OCI-LY7 (cell line): ENCODE results near the gene LINC00632. TPM values are rescaled to one million over a fixed set of nuclear protein-coding genes. Genes with fewer than 3 reads are reported as not detected.

ENCODE experiments used
- BruUV-seq: library from RNA; stranded (reverse); fragments of 400-500 nt; replicated peaks from 2 replicates; lab custom pipeline; 2021; lab: Mats Ljungman, UMichigan
- CTCF ChIA-PET: fragments of 300-600 bp; sonication (Branson Sonifier 250); formaldehyde crosslinking; loops from one replicate; lab custom pipeline; 2022; ENCODE audit warnings: antibody characterized with exemption; ENCODE audit not compliant: unreplicated experiment; lab: Charles Lee
- POLR2A ChIA-PET: fragments of 300-600 bp; sonication (Branson Sonifier 250); formaldehyde crosslinking; loops from one replicate; lab custom pipeline; 2022; ENCODE audit warnings: antibody characterized with exemption; lab: Charles Lee
- DNase-seq: peaks from one replicate; pipeline ENCODE4 v3.0.0-alpha.2; 2015; ENCODE audit warnings: low spot score
- H2AFZ ChIP-seq: fragments of 200-600 bp; sonication (generic), shearing (Covaris generic); 2 replicates; pipeline ENCODE4 v1.6.1; 2014; ENCODE audit warnings: mild to moderate bottlenecking, antibody characterized with exemption, low read length, moderate library complexity
- H3K27ac ChIP-seq: fragments of 200-600 bp; sonication (generic); 2 replicates; pipeline ENCODE4 v1.5.1; 2014; ENCODE audit warnings: mixed run types, low read depth, mild to moderate bottlenecking, moderate library complexity, low read length, inconsistent platforms; ENCODE audit not compliant: poor library complexity, severe bottlenecking
- H3K36me3 ChIP-seq: fragments of 200-600 bp; sonication (generic); 2 replicates; pipeline ENCODE4 v1.6.1; 2014; ENCODE audit warnings: mild to moderate bottlenecking, antibody characterized with exemption, low read length, moderate library complexity, mixed read lengths; ENCODE audit not compliant: insufficient read depth
- H3K4me1 ChIP-seq: fragments of 200-600 bp; sonication (generic); 2 replicates; pipeline ENCODE4 v1.5.1; 2014; ENCODE audit warnings: mild to moderate bottlenecking, low read length; ENCODE audit not compliant: insufficient read depth, poor library complexity, severe bottlenecking
- H3K4me2 ChIP-seq: fragments of 200-600 bp; sonication (generic); 2 replicates; pipeline ENCODE4 v1.6.1; 2014; ENCODE audit warnings: mild to moderate bottlenecking, low read length
- H3K4me3 ChIP-seq: fragments of 200-600 bp; sonication (generic); 2 replicates; pipeline ENCODE4 v1.5.1; 2014; ENCODE audit warnings: mild to moderate bottlenecking, low read depth, low read length; ENCODE audit not compliant: poor library complexity, severe bottlenecking
- H3K79me2 ChIP-seq: fragments of 200-600 bp; sonication (generic); 2 replicates; pipeline ENCODE4 v1.6.1; 2016; ENCODE audit warnings: low read depth, mild to moderate bottlenecking, low read length, moderate library complexity, mixed read lengths; ENCODE audit not compliant: insufficient read depth
- H3K9me2 ChIP-seq: fragments of 200-600 bp; sonication (generic); 2 replicates; pipeline ENCODE4 v1.6.1; 2016; ENCODE audit warnings: mild to moderate bottlenecking, low read length, mixed read lengths; ENCODE audit not compliant: insufficient read depth
- H3K9me3 ChIP-seq: fragments of 200-600 bp; sonication (generic); 2 replicates; pipeline ENCODE4 v1.6.1; 2014; ENCODE audit warnings: mild to moderate bottlenecking, mixed run types, low read length, mixed read lengths
- H4K20me1 ChIP-seq: fragments of 200-600 bp; sonication (generic); 2 replicates; pipeline ENCODE4 v1.6.1; 2014; ENCODE audit warnings: mild to moderate bottlenecking, antibody characterized with exemption, low read length, moderate library complexity, mixed read lengths; ENCODE audit not compliant: insufficient read depth
- EZH2phosphoT487 ChIP-seq: fragments of 200-600 bp; sonication (generic); IDR thresholded peaks from 2 replicates; pipeline ENCODE4 v1.6.1; 2018; ENCODE audit warnings: low read depth, borderline replicate concordance, mild to moderate bottlenecking, mixed run types, antibody characterized with exemption, low read length, moderate library complexity, mixed read lengths
- intact Hi-C: fragments of 100-400 bp; cut with micrococcal nuclease; formaldehyde crosslinking; loops from one replicate; pipeline ENCODE4 v1.10.0; 2022; ENCODE audit not compliant: unreplicated experiment
- total RNA-seq, 2 experiments: library from RNA; depleted of rRNA in 1 of 2; stranded (reverse); fragments of >200 nt in 1 of 2; shearing (Covaris generic) in 1 of 2; gene quantifications; 2 replicates each; pipeline ENCODE4 v1.2.3, GENCODE V29; 2014 to 2022
- TF ChIP-seq, protein P1 (sequence below): fragments of 200-600 bp; sonication (generic); conservative IDR thresholded peaks from 2 replicates; pipeline ENCODE4 v1.5.1; 2014; ENCODE audit warnings: mild to moderate bottlenecking, antibody characterized with exemption, low read length, moderate library complexity, mixed read lengths

LINC00632 gene
- total RNA-seq, 2 experiments from 2014 or later = not detected

DNA sequence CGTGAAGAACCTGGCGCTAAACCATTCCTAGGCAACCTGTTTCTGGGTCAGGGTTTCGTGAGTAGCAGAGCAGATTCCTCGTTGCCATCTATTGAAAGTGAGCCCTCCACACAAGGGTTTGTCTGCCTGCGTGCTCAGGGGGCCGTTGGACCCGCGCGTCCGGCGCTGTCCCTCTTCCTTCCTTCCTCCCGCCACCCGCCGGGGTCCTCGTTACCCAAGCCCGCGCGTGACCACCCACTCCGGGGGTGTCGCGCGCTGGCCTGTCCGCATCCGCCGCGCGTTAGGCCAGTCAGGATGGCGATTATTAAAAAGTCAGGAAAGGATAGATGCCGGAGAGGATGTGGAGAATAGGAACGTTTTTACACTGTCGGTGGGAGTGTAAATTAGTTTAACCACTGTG is 66.8 kb downstream of the LINC00632 start:
- Histone ChIP-seq H3K4me3 (no peak overlapping the region), H3K4me1 (no peaks in the 10 kb centered on the region), H3K36me3 (no peaks in the 10 kb centered on the region), H3K9me3 (no peaks in the 10 kb centered on the region), H3K27ac (no peak overlapping the region), H2AFZ (no peak overlapping the region), H3K4me2 (no peak overlapping the region), H3K9me2 (no peaks in the 10 kb centered on the region), H3K79me2 (no peaks in the 10 kb centered on the region), H4K20me1 (no peaks in the 10 kb centered on the region)
- TF ChIP-seq EZH2phosphoT487 = no peak
- TF ChIP-seq, protein P1, sequence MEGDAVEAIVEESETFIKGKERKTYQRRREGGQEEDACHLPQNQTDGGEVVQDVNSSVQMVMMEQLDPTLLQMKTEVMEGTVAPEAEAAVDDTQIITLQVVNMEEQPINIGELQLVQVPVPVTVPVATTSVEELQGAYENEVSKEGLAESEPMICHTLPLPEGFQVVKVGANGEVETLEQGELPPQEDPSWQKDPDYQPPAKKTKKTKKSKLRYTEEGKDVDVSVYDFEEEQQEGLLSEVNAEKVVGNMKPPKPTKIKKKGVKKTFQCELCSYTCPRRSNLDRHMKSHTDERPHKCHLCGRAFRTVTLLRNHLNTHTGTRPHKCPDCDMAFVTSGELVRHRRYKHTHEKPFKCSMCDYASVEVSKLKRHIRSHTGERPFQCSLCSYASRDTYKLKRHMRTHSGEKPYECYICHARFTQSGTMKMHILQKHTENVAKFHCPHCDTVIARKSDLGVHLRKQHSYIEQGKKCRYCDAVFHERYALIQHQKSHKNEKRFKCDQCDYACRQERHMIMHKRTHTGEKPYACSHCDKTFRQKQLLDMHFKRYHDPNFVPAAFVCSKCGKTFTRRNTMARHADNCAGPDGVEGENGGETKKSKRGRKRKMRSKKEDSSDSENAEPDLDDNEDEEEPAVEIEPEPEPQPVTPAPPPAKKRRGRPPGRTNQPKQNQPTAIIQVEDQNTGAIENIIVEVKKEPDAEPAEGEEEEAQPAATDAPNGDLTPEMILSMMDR = no peak
- ChIA-PET POLR2A (no interaction called here), CTCF (no interaction called here)
- intact Hi-C loops = no loop called here
- no TSS peak for BruUV-seq
- no peak for DNase-seq

DNA sequence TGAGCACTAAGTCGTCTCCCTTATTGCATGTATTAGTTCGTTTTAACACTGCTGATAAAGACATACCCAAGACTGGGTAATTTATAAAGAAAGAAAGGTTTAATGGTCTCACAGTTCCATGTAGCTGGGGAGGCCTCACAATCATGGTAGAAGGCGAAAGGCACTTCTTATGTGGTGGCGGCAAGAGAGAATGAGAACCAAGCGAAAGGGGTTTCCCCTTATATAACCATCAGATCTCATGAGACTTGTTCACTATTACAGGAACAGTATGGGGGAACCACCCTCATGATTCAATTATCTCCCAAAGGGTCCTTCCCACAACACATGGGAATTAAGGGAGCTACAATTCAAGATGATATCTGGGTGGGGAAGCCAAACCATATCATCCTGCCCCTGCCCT is 85.1 kb downstream of the LINC00632 start:
- ChIA-PET CTCF (no interaction called here), POLR2A (no interaction called here)
- H3K36me3 ChIP-seq = no peaks in the 10 kb centered on the region
- no peak overlapping the region for H3K4me3 ChIP-seq
- no peak for DNase-seq
- no peak overlapping the region for H2AFZ ChIP-seq
- H3K4me2 ChIP-seq = no peak overlapping the region
- no peaks in the 10 kb centered on the region for H3K79me2 ChIP-seq
- no peaks in the 10 kb centered on the region for H3K4me1 ChIP-seq
- no peaks in the 10 kb centered on the region for H3K9me3 ChIP-seq
- intact Hi-C loops = no loop called here
- no TSS peak for BruUV-seq
- H4K20me1 ChIP-seq = no peaks in the 10 kb centered on the region
- H3K9me2 ChIP-seq = no peaks in the 10 kb centered on the region
- H3K27ac ChIP-seq = no peak overlapping the region
- TF ChIP-seq EZH2phosphoT487 = no peak

DNA sequence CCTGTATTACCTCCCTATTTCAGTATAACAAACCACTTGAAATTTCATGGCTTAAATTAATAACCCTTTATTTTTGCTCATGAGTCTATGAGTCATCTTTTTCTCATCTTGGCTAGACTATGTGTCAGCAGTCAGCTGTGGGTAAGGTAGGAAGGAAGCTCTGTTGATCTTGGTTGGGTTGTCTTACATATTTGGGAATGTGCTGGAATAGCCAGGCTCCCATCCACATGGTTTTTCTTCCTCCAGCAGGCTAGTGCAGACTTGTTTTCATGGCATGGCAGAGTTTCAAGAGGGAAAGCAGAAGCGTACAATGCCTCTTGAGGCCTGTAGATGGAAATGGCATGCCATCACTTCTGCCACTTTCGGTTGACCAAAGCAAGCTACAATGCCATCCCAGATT is 89.7 kb downstream of the LINC00632 start:
- Histone ChIP-seq H3K4me2 (no peak overlapping the region), H3K79me2 (no peaks in the 10 kb centered on the region), H2AFZ (no peak overlapping the region), H3K9me3 (no peaks in the 10 kb centered on the region), H3K9me2 (no peaks in the 10 kb centered on the region), H3K4me3 (no peak overlapping the region), H3K27ac (no peak overlapping the region), H4K20me1 (no peaks in the 10 kb centered on the region), H3K36me3 (no peaks in the 10 kb centered on the region), H3K4me1 (no peaks in the 10 kb centered on the region)
- ChIA-PET CTCF (no interaction called here), POLR2A (no interaction called here)
- BruUV-seq = no TSS peak
- no peak for DNase-seq
- TF ChIP-seq, protein P1 = no peak
- no peak for TF ChIP-seq EZH2phosphoT487
- intact Hi-C loops = no loop called here
